ENCODE results near the gene ELFN2.
"Not testable (repeated sequence)": the region's sequence is repeated elsewhere in the genome, so short reads cannot be mapped to it uniquely, and the experiment has no call there.

The ELFN2 gene

GRCh38 chr22:37413546-37413945 lies 13.7 kb downstream of the ELFN2 start:
- DNase-seq (ENCODE audit: insufficient read length, low spot score) (no peak), FAIRE-seq (no peak)

DNA sequence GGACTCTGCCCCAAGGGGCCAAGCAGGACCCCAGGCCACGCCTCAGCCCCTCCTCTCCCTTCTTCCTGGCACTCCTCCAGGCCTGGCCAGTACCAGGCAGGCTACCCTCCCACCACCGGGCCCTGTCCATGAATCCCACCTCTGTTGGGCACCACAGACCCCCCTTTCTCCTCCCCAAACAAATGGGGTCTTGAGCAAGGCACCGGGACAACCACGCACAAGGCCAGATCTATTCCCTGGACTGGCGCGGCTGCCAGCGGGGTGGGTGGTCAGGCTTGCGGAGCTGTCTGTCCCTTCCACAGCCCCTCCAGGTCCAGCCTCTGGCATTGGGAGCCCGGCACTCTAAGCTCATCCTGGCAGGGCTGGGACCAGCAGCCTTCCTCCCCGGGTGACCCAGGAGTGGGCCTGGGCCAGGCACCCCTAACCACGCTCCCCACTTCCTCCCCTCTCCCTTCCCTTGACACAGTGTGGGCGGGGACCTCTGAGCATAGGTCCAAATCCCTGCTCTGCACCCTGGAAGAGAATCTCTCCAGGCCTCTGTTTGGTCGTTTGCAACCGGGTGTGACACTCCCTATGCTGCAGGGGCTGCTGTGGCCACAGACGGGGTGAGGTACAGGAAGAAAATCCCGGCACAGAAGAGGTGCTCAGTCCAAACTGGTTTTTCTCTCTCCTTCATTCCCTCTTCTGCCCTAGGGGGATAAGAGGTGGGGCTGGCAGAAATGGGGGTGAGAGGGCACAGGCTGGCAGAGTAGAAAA lies 14.6 kb downstream of the ELFN2 start:
- DNase-seq (ENCODE audit: insufficient read length, low spot score) (no peak), FAIRE-seq (no peak)

DNA sequence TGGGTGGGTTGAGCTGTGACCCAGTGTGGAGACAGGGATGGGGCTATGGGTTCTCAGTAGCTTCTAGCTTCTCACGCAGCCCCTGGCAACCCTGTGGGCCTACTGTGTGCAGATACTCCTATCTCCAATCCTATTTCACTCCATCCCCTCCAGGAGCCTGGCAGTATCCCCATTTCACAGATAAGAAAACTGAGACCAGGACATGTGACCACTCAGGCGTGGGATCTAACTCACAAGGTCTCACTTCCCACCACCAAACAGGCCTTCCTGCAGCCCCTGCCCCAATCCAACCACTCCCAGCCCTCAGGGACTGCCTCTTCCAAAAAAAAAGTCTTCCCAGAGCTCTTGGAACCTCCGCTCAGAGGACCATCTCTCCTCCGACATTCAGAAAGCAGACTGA lies 15.6 kb downstream of the ELFN2 start:
- no peak for DNase-seq (ENCODE audit: insufficient read length, low spot score)
- no peak for FAIRE-seq

DNA sequence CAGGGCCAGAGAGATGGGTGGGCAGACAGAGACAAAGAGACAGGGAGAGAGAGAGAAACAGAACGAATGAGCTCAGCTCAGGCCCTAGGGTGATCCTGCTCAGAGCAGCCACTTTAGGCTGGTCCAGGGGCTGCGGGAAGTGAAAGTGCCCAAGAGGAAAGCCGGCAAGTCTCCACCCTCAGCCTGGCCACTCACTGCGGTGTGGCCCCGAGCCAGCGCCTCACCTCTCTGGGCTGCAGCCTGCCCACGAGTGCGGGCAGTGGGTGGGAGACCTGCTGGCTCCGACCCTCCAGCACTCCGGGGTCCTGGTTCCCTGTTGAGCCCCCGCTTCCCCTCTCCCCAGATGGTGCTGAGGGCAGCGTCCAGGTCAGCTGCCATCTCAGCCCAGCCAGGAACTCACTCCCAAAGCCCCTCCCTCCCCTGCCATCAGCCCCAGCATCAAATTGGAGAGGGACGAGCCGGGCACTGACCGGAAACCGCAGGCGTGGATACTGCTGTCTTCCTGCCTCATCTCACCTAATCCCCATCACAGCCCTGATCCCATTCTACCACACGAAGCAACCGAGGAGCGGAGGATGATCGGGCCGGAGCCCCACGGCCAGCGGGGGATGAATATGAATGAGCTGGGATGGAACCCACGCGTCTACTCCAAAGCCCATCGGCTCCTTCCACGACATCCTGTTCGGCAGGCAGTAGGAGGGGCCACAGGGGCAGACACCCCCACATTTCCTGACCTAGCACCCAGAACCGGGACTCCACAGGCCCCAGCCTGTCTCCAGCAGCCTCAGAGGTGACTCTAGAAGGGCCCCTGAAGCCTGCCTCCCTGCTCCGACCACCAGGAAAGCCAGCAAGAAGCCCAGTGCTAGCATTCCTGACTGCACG lies 16.9 kb downstream of the ELFN2 start:
- FAIRE-seq (no peak), DNase-seq (ENCODE audit: insufficient read length, low spot score) (no peak)

DNA sequence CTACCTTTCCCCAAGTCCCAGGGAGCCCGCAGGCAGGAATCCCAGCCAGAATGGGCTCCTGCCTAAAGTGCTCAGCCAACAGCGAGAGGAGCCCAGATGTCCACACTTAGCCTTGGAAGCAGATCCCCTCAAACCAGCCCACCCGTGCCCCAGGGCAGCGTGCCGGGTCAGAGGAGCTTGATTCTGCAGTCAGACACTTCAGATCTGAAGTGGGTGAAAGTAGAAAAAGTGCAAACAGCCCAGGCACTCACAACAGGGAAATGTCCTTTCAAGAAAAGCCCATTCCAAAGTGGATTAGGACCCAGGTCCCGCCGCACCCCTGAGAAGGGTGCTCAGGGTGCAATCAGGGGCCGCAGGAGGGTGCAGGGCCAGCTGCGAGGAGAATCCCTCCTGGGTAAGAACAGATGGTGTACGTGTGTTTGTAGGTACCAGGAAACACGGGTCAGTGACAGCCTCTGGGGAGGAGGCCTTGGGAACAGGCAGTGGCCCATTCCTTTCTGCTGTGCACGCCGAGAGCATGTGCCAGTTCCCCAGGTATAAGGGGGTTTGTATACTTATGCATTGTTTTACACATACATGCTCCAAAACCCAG lies 17.7 kb downstream of the ELFN2 start:
- FAIRE-seq (no peak), DNase-seq (ENCODE audit: insufficient read length, low spot score) (no peak)

DNA sequence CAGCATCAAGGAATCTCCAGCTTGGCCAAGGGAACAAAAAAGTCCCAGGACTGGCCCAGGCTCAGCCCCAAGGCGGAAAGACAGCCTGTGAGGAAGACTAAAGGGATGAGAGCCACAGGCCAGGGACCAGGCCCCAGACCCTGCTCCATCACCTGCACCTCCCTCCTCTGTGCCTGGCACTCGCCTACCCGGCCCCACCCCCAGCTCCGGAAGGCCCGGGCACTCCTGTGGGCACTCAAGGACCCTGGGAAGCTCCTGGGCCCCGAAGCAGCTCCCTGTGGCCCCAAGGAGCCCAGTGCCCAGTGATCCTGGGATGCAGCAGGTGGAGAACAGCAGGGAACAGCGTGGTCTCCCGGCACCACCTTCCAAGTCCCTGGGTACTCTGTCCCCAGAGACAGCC lies 18.2 kb downstream of the ELFN2 start:
- DNase-seq (ENCODE audit: insufficient read length, low spot score) (no peak), FAIRE-seq (no peak)

DNA sequence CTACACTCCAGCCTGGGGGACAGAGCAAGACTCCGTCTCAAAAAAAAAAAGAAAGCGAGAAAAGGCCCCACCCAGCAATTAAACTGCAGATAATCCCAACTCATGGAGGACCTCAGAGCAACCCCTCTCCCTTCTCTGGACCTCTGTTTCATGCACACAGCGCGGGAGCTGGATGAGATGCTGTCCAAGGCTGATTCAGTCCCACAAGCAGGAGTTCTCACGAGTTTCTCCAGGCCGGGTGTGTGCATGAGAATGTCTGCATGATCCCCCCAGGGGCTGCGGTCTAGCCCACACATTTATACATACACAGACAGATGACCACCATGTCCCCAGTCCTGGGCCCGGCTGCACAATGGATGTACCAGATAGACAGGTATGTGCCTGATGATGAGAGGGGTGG lies 19.4 kb downstream of the ELFN2 start:
- no peak for DNase-seq (ENCODE audit: insufficient read length, low spot score)
- FAIRE-seq = no peak

GRCh38 chr22:37406441-37407235 lies 20.6 kb downstream of the ELFN2 start:
- DNase-seq (ENCODE audit: insufficient read length, low spot score) (no peak), FAIRE-seq (no peak)

DNA sequence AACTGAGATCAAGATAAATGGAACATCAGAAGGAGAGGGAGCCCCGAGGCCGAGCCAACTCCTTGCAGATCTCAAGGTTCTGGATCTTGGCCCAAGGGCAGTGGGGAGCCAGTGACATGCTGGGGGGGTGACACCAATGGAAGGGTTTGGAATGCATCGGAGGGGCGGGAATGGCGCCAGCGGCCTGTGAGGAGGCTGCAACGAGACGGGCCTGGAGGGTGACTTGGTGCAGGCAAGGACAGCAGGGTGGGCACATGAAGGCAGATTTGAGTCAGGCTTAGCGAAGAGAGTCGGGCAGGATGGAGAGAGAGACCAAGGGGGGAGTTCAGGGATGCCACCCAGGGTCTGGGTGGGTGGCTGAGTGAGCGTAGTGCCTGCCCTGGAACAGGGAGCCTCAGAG lies 23.2 kb downstream of the ELFN2 start:
- DNase-seq (ENCODE audit: insufficient read length, low spot score) = no peak
- FAIRE-seq = no peak

DNA sequence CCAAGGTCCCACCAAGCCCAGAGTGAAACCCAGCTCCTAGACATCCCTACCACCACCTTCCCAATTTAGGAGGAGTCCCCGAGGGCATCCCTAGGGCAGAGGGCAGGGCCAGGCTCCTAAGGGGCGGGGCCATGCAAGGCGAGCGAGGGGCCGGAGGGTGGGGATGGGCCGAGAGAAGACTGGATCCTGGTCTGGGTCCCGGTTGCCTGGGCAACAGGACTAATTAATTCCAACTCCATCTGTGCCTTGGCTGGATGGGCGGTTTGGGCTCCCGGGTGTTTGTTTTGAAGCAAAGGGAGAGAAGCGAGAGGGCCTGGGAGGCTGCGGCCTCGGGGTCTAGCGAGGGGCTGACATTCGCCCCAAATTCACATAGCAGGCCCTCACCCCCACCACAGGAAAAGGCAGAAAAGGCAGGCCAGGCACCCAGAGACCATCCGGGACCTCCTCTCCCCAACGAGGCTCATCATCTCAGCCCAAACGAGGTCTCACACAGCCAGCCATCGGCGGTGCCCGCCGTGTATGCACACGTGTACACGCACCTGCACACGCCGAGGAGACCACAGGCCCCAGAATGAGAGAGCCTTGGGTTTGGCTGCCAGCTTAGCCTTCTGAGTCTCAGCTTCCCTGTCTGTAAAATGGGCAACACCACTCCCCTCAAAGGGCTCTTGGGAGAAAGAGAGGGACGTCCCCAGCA lies 23.9 kb downstream of the ELFN2 start:
- FAIRE-seq (no peak), DNase-seq (ENCODE audit: insufficient read length, low spot score) (no peak)

DNA sequence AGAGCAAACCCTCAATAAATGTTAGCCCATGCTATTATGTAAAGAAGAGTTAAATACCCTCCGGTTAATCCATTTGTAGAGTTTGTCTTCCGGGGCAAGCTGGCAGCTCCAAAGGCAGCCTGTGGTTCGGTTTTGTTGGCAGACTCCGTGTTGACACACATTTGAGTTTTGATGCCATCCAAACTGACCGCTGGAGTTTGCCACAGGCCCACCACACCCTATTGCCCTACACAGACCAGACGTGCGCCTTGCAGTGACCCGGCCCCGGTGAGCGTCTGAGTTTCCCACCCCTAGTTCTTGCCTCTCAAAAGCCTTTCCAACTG lies 25.1 kb downstream of the ELFN2 start:
- FAIRE-seq = no peak

DNA sequence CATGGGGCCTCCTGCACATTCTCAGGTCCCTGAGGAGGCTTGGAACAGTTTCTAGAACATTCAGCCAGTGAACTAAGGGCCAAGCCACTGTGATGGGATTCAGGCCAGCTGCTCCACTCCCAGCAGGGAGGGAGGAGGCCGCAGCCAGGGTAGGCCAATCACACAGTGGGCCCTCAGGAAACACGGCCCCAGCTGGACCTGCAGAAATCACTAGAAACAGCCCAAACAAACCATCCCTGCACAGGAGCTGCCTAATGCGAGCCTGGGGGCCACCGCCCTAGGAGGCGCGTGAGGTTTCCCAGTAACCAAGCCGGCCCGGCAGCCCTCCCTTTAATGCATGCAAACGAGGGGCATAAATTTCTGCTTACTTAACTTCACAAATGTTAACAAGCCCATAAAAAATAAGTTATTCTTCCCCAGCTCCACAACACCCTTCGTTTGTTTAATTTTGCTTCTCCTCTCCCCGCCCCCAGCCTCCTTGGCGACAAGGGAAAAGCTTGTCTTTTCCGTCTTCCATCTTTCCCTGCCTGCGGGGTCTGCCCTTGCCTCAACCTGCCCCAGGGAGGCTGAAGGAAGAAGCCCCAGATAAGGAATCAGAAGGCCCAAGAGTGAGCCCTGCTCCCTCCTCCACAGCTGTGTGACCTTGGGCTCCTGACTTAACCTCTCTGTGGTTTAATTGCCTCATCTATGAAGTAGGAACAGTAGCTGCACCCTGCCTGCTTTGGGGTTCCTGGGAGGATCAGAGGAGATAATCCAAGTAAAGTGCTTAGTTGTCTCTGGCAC lies 25.7 kb downstream of the ELFN2 start:
- no peak for FAIRE-seq
- no peak for DNase-seq (ENCODE audit: insufficient read length, low spot score)

More for the DNA sequence above, 25.1 kb downstream of the ELFN2 start:
- DNase-seq (ENCODE audit: insufficient read length, low spot score) = no peak

DNA sequence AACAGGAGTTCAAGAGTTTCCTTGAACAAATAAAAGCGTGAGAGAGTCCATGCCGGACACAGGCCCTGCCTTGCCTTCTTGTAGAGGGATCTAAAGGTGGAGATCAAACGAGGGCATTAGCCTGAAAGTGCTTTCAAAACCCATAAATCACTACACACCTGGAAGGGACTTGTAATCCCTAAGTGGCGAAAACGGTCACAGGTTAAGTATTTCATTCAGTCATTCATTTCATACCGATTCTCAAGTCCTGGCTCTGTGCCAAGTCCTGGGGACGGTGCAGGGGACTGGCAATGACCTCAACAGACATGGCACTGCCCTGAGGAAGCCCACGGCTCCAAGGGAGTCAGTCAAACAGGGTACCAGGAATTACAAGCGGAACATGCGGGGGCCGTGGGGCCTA lies 26.6 kb downstream of the ELFN2 start:
- FAIRE-seq (no peak), DNase-seq (ENCODE audit: insufficient read length, low spot score) (no peak)

DNA sequence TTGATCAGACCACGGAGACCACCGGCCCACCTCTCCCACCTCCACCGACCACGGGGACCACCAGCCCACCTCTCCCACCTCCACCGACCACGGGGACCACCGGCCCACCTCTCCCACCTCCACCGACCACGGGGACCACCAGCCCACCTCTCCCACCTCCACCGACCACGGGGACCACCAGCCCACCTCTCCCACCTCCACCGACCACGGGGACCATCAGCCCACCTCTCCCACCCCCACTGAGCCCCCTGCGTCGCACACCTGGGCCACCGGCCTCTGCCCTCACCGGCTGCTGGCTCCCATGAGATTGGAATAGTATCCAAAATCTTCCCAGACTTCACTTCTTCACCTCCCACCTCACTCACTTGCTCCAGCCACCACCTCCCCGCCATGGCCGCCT lies 27.8 kb downstream of the ELFN2 start:
- FAIRE-seq; DNase-seq (ENCODE audit: insufficient read length, low spot score): not testable (repeated sequence)

- DNase-seq (ENCODE audit: insufficient read length, low spot score) (no peak), FAIRE-seq (no peak)
Observed at GRCh38 chr22:37397226-37397625, 30.1 kb downstream of the ELFN2 start.

GRCh38 chr22:37396488-37397084 lies 30.7 kb downstream of the ELFN2 start:
- no peak for FAIRE-seq
- no peak for DNase-seq (ENCODE audit: insufficient read length, low spot score)

DNA sequence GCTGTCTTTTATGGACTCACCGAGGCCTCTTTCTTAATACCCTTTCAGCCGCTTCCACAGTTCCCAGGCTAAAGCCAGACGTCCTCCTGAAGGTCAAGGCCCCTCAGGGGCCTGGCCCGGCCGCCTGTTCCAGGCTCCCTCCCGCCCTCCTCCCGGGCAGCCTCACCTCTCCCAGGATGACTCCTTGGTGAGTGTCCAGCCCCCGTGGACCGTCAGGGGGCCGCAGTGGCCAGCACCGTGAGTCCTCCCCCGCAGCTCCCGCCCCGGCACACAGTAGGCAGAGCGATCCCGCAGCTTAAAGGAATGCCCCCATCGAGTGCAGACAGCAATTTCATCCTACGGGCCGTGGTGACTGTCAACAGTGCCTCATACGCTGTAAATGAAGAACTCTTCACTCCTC lies 32.9 kb downstream of the ELFN2 start:
- DNase-seq (ENCODE audit: insufficient read length, low spot score) (no peak), FAIRE-seq (no peak)

GRCh38 chr22:37393746-37394145 lies 33.5 kb downstream of the ELFN2 start:
- DNase-seq (ENCODE audit: insufficient read length, low spot score) (no peak), FAIRE-seq (no peak)

GRCh38 chr22:37392721-37393328 lies 34.5 kb downstream of the ELFN2 start:
- DNase-seq (ENCODE audit: insufficient read length, low spot score) (no peak), FAIRE-seq (no peak)

Data from HTR-8/SVneo (cell line).